Fibroblast of skin of right quadriceps (primary cell): ENCODE results near the gene SYTL3.
"Not testable (repeated sequence)": the region's sequence is repeated elsewhere in the genome, so short reads cannot be mapped to it uniquely, and the experiment has no call there.

Experiments used
- DNase-seq: peaks from one replicate; pipeline ENCODE4 v3.0.0-alpha.2; 2013

SYTL3 gene

GRCh38 chr6:158701268-158701667 is 51.4 kb downstream of the SYTL3 start:
- DNase-seq, result not testable (repeated sequence)

GRCh38 chr6:158703111-158703836 is 53.4 kb downstream of the SYTL3 start:
- DNase-seq, result no peak

- peak; percentile 49 for DNase-seq
Observed at GRCh38 chr6:158703837-158704822, 54.3 kb downstream of the SYTL3 start.

- no peak for DNase-seq
Observed at GRCh38 chr6:158705386-158706126, 55.7 kb downstream of the SYTL3 start.

- DNase-seq, result peak; percentile 34
Observed at GRCh38 chr6:158706369-158706982, 56.6 kb downstream of the SYTL3 start.

- DNase-seq, result peak; percentile 33
Observed at GRCh38 chr6:158707120-158707820, 57.4 kb downstream of the SYTL3 start.

GRCh38 chr6:158707821-158708195 is 58.0 kb downstream of the SYTL3 start:
- no peak for DNase-seq

GRCh38 chr6:158708239-158708638 is 58.4 kb downstream of the SYTL3 start:
- no peak for DNase-seq

GRCh38 chr6:158709809-158710208 is 60.0 kb downstream of the SYTL3 start:
- no peak for DNase-seq

- DNase-seq, result no peak
Observed at GRCh38 chr6:158711264-158711663, 61.4 kb downstream of the SYTL3 start.

GRCh38 chr6:158713469-158713868 is 63.6 kb downstream of the SYTL3 start:
- DNase-seq, result no peak

GRCh38 chr6:158714706-158715105 is 64.9 kb downstream of the SYTL3 start:
- no peak for DNase-seq

- DNase-seq, result no peak
Observed at GRCh38 chr6:158715330-158716311, 65.8 kb downstream of the SYTL3 start.

- no peak for DNase-seq
Observed at GRCh38 chr6:158717341-158718330, 67.8 kb downstream of the SYTL3 start.

- DNase-seq, result no peak
Observed at GRCh38 chr6:158718461-158719046, 68.7 kb downstream of the SYTL3 start.

GRCh38 chr6:158722176-158722729 is 72.4 kb downstream of the SYTL3 start:
- no peak for DNase-seq

- DNase-seq, result no peak
Observed at GRCh38 chr6:158725704-158726103, 75.8 kb downstream of the SYTL3 start.

- DNase-seq, result no peak
Observed at GRCh38 chr6:158729906-158730540, 80.2 kb downstream of the SYTL3 start.
